Spleen (tissue), 11 donors: ENCODE measurements around the gene FAM117B. TPM values are rescaled to one million over a fixed set of nuclear protein-coding genes. Genes with fewer than 3 reads are reported as not detected.

ENCODE experiments used
- DNase-seq: peaks from one replicate; pipeline ENCODE4 v3.0.0-alpha.2; 2020
- H3K27ac ChIP-seq, 8 donors: fragments of 200-600 bp; sonication (generic) in 7 of 8; 1 replicate in 4 of 8; 2 replicates in 4 of 8; pipeline versions ENCODE4 v1.5.0 to v1.8.0; 2016 to 2021; ENCODE audit warnings: inconsistent platforms in 4 of 8, mild to moderate bottlenecking in 4 of 8, moderate library complexity in 1 of 8
- H3K27me3 ChIP-seq, 7 donors: fragments of 200-600 bp; sonication (generic) in 6 of 7; replicated peaks in 1 of 7; 1 replicate in 4 of 7; 2 replicates in 3 of 7; pipeline versions ENCODE4 v1.5.0 to v1.8.0; 2016 to 2021; ENCODE audit warnings: inconsistent platforms in 3 of 7, mild to moderate bottlenecking in 1 of 7
- H3K36me3 ChIP-seq, 6 donors: fragments of 200-600 bp; sonication (generic) in 5 of 6; 1 replicate in 4 of 6; 2 replicates in 2 of 6; pipeline versions ENCODE4 v1.5.0 to v1.8.0; 2016 to 2021; ENCODE audit warnings: inconsistent platforms in 2 of 6
- H3K4me1 ChIP-seq, 6 donors: fragments of 200-600 bp; sonication (generic) in 5 of 6; 1 replicate in 3 of 6; 2 replicates in 3 of 6; pipeline versions ENCODE4 v1.5.0 to v1.8.0; 2016 to 2021; ENCODE audit warnings: inconsistent platforms in 3 of 6
- H3K4me3 ChIP-seq, 8 donors: fragments of 200-600 bp; sonication (generic) in 7 of 8; 1 replicate in 4 of 8; 2 replicates in 4 of 8; pipeline versions ENCODE4 v1.5.0 to v1.8.0; 2016 to 2021; ENCODE audit warnings: inconsistent platforms in 4 of 8, mild to moderate bottlenecking in 4 of 8, moderate library complexity in 2 of 8
- H3K9me3 ChIP-seq, 8 donors: fragments of 200-600 bp; sonication (generic) in 7 of 8; 1 replicate in 4 of 8; 2 replicates in 4 of 8; pipeline versions ENCODE4 v1.5.0 to v1.8.0; 2016 to 2021; ENCODE audit warnings: inconsistent platforms in 4 of 8
- POLR2A ChIP-seq, 3 donors: fragments of 450-650 bp; IDR thresholded peaks; one replicate each; pipeline ENCODE4 v1.5.1; 2017; ENCODE audit warnings: antibody characterized with exemption in 3 of 3, mild to moderate bottlenecking in 1 of 3
- POLR2AphosphoS5 ChIP-seq, 3 donors: sonication (generic); formaldehyde crosslinking; IDR thresholded peaks; one replicate each; pipeline ENCODE4 v1.5.1; 2017; ENCODE audit warnings: antibody characterized with exemption in 3 of 3
- WGBS, 5 donors: extraction: QIAGEN DNeasy Blood & Tissue Kit in 3 of 5; methylation state at CpG; one replicate each; pipeline versions ENCODE4 v1.1.5 to v1.1.7; 2013 to 2018; 5-methylcytosine and 5-hydroxymethylcytosine counted together
- intact Hi-C: fragments of 100-400 bp; cut with DNase I; formaldehyde crosslinking; loops from one replicate; pipeline ENCODE4 v1.15.0; 2023; ENCODE audit warnings: low total_unique reads
- polyA plus RNA-seq, 3 donors: library from polyadenylated mRNA; stranded (reverse); fragments of 200-250 nt; gene quantifications; one replicate each; pipeline ENCODE4 v1.2.1, GENCODE V29; 2013
- total RNA-seq, 7 donors: library from RNA; depleted of rRNA in 3 of 7; stranded (reverse); fragments of >200 nt in 3 of 7; fragmentation: NEBNext Ultra II Directional in 4 of 7; extraction: Animal tissue kit (Norgen Biotek cat#: 25700) in 4 of 7; gene quantifications; one replicate each; pipeline versions ENCODE4 v1.1.0 to v1.2.1, GENCODE V29; 2016 to 2021
- TF ChIP-seq, protein P1 (sequence below), 11 experiments: fragments of 200-600 bp in 7 of 11; fragments of 450-650 bp in 4 of 11; sonication (generic) in 4 of 11; IDR thresholded peaks in 8 of 11; conservative IDR thresholded peaks in 3 of 11; 1 replicate in 7 of 11; 2 replicates in 4 of 11; pipeline versions ENCODE4 v1.4.0 to v1.8.0; 2016 to 2021; ENCODE audit warnings: antibody characterized with exemption in 11 of 11, inconsistent platforms in 4 of 11, mild to moderate bottlenecking in 1 of 11
- donor health status: healthy with polysubstance abuse.
- donor health status: DM: no; HTN: no; CAD: no; lungs with moderate emphysema.
- donor health status: DM: no; HTN: no; CAD: no.
- donor health status: Bipolar disorder and iron deficiency.
- donor health status: healthy.
- donor health status: DM: no; HTN: no; CAD: no.
- donor health status: DM: yes; HTN: yes; CAD: no.

Gene FAM117B
- total and polyA plus RNA-seq, 10 donors: 4.8 to 28.0 (median 15.1) TPM

DNA sequence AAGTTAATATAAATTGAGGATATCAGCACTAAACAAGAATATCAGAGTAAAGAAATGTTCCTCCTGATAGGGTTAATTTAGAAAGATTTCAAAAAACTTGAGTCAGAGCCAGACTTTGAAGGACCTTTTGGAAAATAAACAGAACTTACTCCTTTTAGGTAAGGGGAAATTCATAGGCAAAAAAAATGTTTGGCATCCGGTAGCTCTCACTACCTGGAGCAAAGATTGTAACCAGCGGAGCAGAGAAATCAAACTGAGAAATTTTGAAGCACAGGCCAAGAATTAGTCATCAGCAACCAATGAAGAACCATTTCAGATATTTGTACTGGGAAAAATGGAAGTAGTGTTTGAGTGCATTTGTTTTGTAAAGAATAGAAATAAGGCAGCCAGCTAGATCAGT, 123.8 kb downstream of the FAM117B start:
- H3K27ac ChIP-seq: no peak overlapping the region

DNA sequence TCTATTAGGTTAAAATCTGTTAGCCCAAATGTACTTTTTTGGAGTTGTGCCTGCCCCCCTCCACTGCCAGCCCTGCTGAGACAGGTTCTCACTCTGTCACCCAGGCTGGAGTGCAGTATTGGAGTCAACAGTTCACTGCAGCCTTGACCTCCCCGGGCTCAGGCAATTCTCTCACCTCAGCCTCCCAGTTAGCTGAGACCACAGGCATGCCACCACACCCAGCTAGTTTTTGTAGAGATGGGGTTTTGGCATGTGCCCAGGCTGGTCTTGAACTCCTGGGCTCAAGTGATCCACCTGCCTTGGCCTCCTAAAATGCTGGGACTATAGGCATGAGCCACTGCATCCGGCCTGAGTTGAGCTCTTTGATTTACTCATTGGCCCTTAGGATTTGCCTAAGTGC, 126.1 kb downstream of the FAM117B start:
- Histone ChIP-seq H3K4me1 (peaks cover 0 to 12% (median 0%) of the 10 kb centered on the region in 6 donors), H3K27ac (no peak overlapping the region), H3K27me3 (no peaks in the 10 kb centered on the region), H3K36me3 (peaks cover 0 to 77% (median 42%) of the 10 kb centered on the region in 6 donors), H3K9me3 (no peaks in the 10 kb centered on the region), H3K4me3 (no peak overlapping the region)
- DNase-seq: no peak
- intact Hi-C loops: no loop called here
- WGBS, 5 donors: 70 to 92% (median 81%) methylated on average over 2 of the region's 2 CpGs
- TF ChIP-seq POLR2AphosphoS5 (IDR thresholded peaks at IDR 0.05): no peak
- no peak for TF ChIP-seq POLR2A (IDR thresholded peaks at IDR 0.05)
- TF ChIP-seq, protein P1, sequence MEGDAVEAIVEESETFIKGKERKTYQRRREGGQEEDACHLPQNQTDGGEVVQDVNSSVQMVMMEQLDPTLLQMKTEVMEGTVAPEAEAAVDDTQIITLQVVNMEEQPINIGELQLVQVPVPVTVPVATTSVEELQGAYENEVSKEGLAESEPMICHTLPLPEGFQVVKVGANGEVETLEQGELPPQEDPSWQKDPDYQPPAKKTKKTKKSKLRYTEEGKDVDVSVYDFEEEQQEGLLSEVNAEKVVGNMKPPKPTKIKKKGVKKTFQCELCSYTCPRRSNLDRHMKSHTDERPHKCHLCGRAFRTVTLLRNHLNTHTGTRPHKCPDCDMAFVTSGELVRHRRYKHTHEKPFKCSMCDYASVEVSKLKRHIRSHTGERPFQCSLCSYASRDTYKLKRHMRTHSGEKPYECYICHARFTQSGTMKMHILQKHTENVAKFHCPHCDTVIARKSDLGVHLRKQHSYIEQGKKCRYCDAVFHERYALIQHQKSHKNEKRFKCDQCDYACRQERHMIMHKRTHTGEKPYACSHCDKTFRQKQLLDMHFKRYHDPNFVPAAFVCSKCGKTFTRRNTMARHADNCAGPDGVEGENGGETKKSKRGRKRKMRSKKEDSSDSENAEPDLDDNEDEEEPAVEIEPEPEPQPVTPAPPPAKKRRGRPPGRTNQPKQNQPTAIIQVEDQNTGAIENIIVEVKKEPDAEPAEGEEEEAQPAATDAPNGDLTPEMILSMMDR (IDR thresholded peaks at IDR 0.05 in 8 of 11, conservative IDR thresholded peaks at IDR 0.05 in 3 of 11): no peak

More for the DNA sequence above, 123.8 kb downstream of the FAM117B start:
- 84 to 97% (median 94%) methylated on average over 2 of the region's 2 CpGs for WGBS, 5 donors
- Histone ChIP-seq H3K36me3 (peaks cover 0 to 67% (median 38%) of the 10 kb centered on the region in 6 donors), H3K27me3 (no peaks in the 10 kb centered on the region), H3K4me1 (peaks cover 0 to 12% (median 0%) of the 10 kb centered on the region in 6 donors), H3K4me3 (no peak overlapping the region), H3K9me3 (peaks cover 0 to 4% (median 0%) of the 10 kb centered on the region in 8 donors)
- TF ChIP-seq POLR2AphosphoS5 (IDR thresholded peaks at IDR 0.05) (no peak), POLR2A (IDR thresholded peaks at IDR 0.05) (no peak)
- TF ChIP-seq, protein P1 (IDR thresholded peaks at IDR 0.05 in 8 of 11, conservative IDR thresholded peaks at IDR 0.05 in 3 of 11): no peak
- DNase-seq: no peak
- intact Hi-C loops: no loop called here

DNA sequence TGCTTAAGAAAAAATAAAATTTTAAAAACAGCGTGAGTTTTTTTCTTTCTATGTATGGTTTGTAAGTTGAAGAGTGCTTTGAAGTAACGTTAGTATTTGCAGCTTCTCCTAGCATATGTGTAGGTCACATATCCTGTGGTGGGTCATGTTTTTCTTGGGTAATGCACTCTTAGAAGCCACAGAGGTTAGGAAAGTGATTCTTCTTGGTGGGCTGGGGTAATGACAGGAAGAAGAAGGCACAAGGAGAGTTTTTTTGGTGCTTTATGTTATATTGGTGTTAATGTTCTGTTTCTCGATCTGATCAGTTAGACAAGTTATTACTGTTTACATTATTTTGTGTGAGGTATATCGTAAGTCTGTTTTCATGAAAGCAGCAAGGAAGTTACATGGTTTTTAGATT, 127.8 kb downstream of the FAM117B start:
- Histone ChIP-seq H3K9me3 (no peaks in the 10 kb centered on the region), H3K4me1 (peaks cover 0 to 12% (median 0%) of the 10 kb centered on the region in 6 donors), H3K27me3 (no peaks in the 10 kb centered on the region), H3K27ac (no peak overlapping the region), H3K36me3 (peaks cover 0 to 75% (median 30%) of the 10 kb centered on the region in 6 donors), H3K4me3 (no peak overlapping the region)
- 29 to 51% (median 32%) methylated on average over 4 of the region's 4 CpGs for WGBS, 5 donors
- intact Hi-C loops: no loop called here
- TF ChIP-seq POLR2A (IDR thresholded peaks at IDR 0.05) (no peak), POLR2AphosphoS5 (IDR thresholded peaks at IDR 0.05) (no peak)
- TF ChIP-seq, protein P1 (IDR thresholded peaks at IDR 0.05 in 8 of 11, conservative IDR thresholded peaks at IDR 0.05 in 3 of 11): no peak
- no peak for DNase-seq

DNA sequence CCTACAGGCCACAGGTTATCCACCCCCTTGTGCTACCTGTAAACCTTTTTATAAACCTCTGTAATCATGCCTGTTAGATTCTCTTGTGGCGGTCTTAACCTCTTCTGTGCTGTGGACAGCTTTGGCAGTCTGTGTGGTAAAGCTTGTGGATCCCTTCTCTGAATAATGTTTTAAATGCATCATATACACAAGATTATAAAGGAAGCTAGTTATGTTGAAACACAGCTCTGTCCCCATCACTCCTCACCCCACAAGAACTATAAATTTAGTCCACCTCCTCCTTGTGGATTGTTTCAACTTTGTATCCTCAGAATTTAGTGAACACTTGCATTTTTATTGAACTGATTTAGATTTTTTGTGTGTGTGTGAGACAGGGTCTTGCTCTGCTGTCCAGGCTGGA, 129.1 kb downstream of the FAM117B start:
- Histone ChIP-seq H3K36me3 (peaks cover 0 to 61% (median 20%) of the 10 kb centered on the region in 6 donors), H3K4me3 (no peak overlapping the region), H3K27ac (no peak overlapping the region), H3K9me3 (no peaks in the 10 kb centered on the region), H3K27me3 (no peaks in the 10 kb centered on the region), H3K4me1 (peaks cover 0 to 12% (median 0%) of the 10 kb centered on the region in 6 donors)
- no peak for DNase-seq
- 80 to 95% (median 89%) methylated on average over 1 of the region's 1 CpG for WGBS, 5 donors
- intact Hi-C loops: no loop called here
- TF ChIP-seq POLR2AphosphoS5 (IDR thresholded peaks at IDR 0.05): no peak
- no peak for TF ChIP-seq POLR2A (IDR thresholded peaks at IDR 0.05)
- TF ChIP-seq, protein P1 (IDR thresholded peaks at IDR 0.05 in 8 of 11, conservative IDR thresholded peaks at IDR 0.05 in 3 of 11): no peak
